OCI-LY1 (cell line): ENCODE data around the gene HAPLN3.

Experiments used
- EZH2 ChIP-seq: fragments of 200-600 bp; sonication (generic), shearing (Covaris generic); IDR thresholded peaks from 2 replicates; pipeline ENCODE4 v1.8.0; 2017; ENCODE audit warnings: borderline replicate concordance, mixed run types, mild to moderate bottlenecking, antibody characterized with exemption, low read length, moderate library complexity, mixed read lengths
- TF ChIP-seq, protein P1 (sequence below): fragments of 200-600 bp; sonication (generic), shearing (Covaris generic); IDR thresholded peaks from 2 replicates; pipeline ENCODE4 v1.5.1; 2017; ENCODE audit warnings: mild to moderate bottlenecking, antibody characterized with exemption, low read length, moderate library complexity, mixed read lengths

DNA sequence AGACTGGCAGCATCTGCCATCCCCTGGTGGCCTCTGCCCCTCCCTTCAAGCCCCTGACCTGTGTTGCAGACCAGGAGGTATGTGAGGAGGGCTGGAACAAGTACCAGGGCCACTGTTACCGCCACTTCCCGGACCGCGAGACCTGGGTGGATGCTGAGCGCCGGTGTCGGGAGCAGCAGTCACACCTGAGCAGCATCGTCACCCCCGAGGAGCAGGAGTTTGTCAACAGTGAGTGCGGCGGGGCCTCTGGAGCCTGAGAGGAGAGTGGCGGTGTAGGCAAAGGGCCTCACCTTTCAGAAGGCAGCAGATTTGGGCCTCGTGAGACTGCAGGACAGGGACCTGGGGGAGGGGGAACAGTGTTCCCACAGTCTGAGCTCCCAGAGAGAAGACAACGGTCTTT is 24.0 kb downstream of the HAPLN3 start:
- TF ChIP-seq, protein P1, sequence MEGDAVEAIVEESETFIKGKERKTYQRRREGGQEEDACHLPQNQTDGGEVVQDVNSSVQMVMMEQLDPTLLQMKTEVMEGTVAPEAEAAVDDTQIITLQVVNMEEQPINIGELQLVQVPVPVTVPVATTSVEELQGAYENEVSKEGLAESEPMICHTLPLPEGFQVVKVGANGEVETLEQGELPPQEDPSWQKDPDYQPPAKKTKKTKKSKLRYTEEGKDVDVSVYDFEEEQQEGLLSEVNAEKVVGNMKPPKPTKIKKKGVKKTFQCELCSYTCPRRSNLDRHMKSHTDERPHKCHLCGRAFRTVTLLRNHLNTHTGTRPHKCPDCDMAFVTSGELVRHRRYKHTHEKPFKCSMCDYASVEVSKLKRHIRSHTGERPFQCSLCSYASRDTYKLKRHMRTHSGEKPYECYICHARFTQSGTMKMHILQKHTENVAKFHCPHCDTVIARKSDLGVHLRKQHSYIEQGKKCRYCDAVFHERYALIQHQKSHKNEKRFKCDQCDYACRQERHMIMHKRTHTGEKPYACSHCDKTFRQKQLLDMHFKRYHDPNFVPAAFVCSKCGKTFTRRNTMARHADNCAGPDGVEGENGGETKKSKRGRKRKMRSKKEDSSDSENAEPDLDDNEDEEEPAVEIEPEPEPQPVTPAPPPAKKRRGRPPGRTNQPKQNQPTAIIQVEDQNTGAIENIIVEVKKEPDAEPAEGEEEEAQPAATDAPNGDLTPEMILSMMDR: no peak
- no peak for TF ChIP-seq EZH2
